ENCODE results near the gene SDF2L1. TPM values are rescaled to one million over a fixed set of nuclear protein-coding genes. Genes with fewer than 3 reads are reported as not detected.
"Not testable (repeated sequence)": the region's sequence is repeated elsewhere in the genome, so short reads cannot be mapped to it uniquely, and the experiment has no call there.

SDF2L1 gene
- total and polyA plus RNA-seq, 4 donors, result 6.9 to 21.9 (median 15.3) TPM

DNA sequence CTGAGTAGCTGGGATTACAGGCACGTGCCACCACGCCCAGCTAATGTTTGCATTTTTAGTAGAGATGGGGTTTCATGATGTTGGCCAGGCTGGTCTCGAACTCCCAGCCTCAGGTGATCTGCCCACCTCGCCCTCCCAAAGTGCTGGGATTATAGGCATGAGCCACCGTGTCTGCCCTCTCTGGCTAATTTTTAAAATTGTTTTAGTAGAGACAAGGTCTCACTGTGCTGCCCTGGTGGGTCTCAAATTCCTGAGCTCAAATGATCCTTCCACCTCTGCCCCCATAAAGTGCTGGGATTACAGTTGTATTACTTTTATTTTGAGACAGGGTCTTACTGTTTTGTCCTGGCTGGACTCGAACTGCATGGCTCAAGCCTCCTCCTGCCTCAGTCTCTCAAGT, 3.4 kb downstream of the SDF2L1 start:
- DNase-seq (ENCODE audit: low read depth in 4 of 6, low spot score in 6 of 6); H3K4me3 ChIP-seq (ENCODE audit: low read depth, low read length); H3K9me3 ChIP-seq (ENCODE audit: control insufficient read depth, insufficient read depth, low read length); H3K27me3 ChIP-seq (ENCODE audit: control insufficient read depth, insufficient read depth, low read length); H3K27ac ChIP-seq (ENCODE audit: low read depth, low read length): not testable (repeated sequence)
- no CpG with 5 or more reads among the region's 6 CpGs for WGBS (ENCODE audit: insufficient coverage)
- H3K4me1 ChIP-seq (ENCODE audit: control insufficient read depth, insufficient read depth, low read length), result peaks cover 17% of the 10 kb centered on the region
- peaks cover 22% of the 10 kb centered on the region for H3K36me3 ChIP-seq (ENCODE audit: control insufficient read depth, insufficient read depth, low read length)

GRCh38 chr22:21646608-21647590, 4.8 kb downstream of the SDF2L1 start:
- WGBS (ENCODE audit: insufficient coverage), result 39% methylated on average over 12 of the region's 14 CpGs
- no peak overlapping the region for H3K27ac ChIP-seq (ENCODE audit: low read depth, low read length)
- peak in 4 of 6 donors; percentile 81 to 97 (median 89) for DNase-seq (ENCODE audit: low read depth in 4 of 6, low spot score in 6 of 6)

DNA sequence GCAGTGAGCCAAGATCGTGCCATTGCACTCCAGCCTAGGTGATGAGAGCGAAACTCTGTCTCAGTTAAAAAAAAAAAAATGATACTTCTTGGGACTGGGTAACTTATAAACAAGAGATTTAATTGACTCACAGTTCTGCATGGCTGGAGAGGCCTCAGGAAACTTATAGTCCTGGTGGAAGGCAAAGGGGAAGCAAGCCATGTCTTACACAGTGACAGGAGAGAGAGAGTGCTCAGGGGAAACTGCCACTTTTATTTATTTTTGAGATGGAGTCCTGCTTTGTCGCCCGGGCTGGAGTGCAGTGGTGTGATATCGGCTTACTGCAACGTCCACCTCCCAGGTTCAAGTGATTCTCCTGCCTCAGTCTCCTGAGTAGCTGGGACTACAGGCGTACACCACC, 8.2 kb downstream of the SDF2L1 start:
- Histone ChIP-seq H3K27ac (ENCODE audit: low read depth, low read length) (no peak overlapping the region), H3K4me1 (ENCODE audit: control insufficient read depth, insufficient read depth, low read length) (peaks cover 25% of the 10 kb centered on the region), H3K36me3 (ENCODE audit: control insufficient read depth, insufficient read depth, low read length) (peaks cover 30% of the 10 kb centered on the region), H3K9me3 (ENCODE audit: control insufficient read depth, insufficient read depth, low read length) (no peaks in the 10 kb centered on the region), H3K4me3 (ENCODE audit: low read depth, low read length) (no peak overlapping the region), H3K27me3 (ENCODE audit: control insufficient read depth, insufficient read depth, low read length) (no peaks in the 10 kb centered on the region)
- no peak for DNase-seq (ENCODE audit: low read depth in 4 of 6, low spot score in 6 of 6)
- WGBS (ENCODE audit: insufficient coverage), result 74% methylated on average over 3 of the region's 7 CpGs

More at GRCh38 chr22:21646608-21647590, 4.8 kb downstream of the SDF2L1 start:
- no peaks in the 10 kb centered on the region for H3K27me3 ChIP-seq (ENCODE audit: control insufficient read depth, insufficient read depth, low read length)
- peaks cover 22% of the 10 kb centered on the region for H3K36me3 ChIP-seq (ENCODE audit: control insufficient read depth, insufficient read depth, low read length)
- H3K4me3 ChIP-seq (ENCODE audit: low read depth, low read length), result no peak overlapping the region
- H3K4me1 ChIP-seq (ENCODE audit: control insufficient read depth, insufficient read depth, low read length), result peaks cover 22% of the 10 kb centered on the region
- H3K9me3 ChIP-seq (ENCODE audit: control insufficient read depth, insufficient read depth, low read length), result no peaks in the 10 kb centered on the region

GRCh38 chr22:21650823-21651520, 8.9 kb downstream of the SDF2L1 start:
- Histone ChIP-seq H3K27me3 (ENCODE audit: control insufficient read depth, insufficient read depth, low read length) (no peaks in the 10 kb centered on the region), H3K4me3 (ENCODE audit: low read depth, low read length) (peak overlapping the region; percentile 79), H3K36me3 (ENCODE audit: control insufficient read depth, insufficient read depth, low read length) (peaks cover 28% of the 10 kb centered on the region), H3K4me1 (ENCODE audit: control insufficient read depth, insufficient read depth, low read length) (peaks cover 25% of the 10 kb centered on the region), H3K27ac (ENCODE audit: low read depth, low read length) (no peak overlapping the region), H3K9me3 (ENCODE audit: control insufficient read depth, insufficient read depth, low read length) (no peaks in the 10 kb centered on the region)
- 0% methylated on average over 5 of the region's 6 CpGs for WGBS (ENCODE audit: insufficient coverage)
- DNase-seq (ENCODE audit: low read depth in 4 of 6, low spot score in 6 of 6), result peak in 1 of 6 donors; percentile 86

GRCh38 chr22:21651521-21652009, 9.5 kb downstream of the SDF2L1 start:
- Histone ChIP-seq H3K9me3 (ENCODE audit: control insufficient read depth, insufficient read depth, low read length) (no peaks in the 10 kb centered on the region), H3K27me3 (ENCODE audit: control insufficient read depth, insufficient read depth, low read length) (no peaks in the 10 kb centered on the region), H3K27ac (ENCODE audit: low read depth, low read length) (no peak overlapping the region), H3K4me3 (ENCODE audit: low read depth, low read length) (peak overlapping the region; percentile 79), H3K36me3 (ENCODE audit: control insufficient read depth, insufficient read depth, low read length) (peaks cover 25% of the 10 kb centered on the region), H3K4me1 (ENCODE audit: control insufficient read depth, insufficient read depth, low read length) (peaks cover 25% of the 10 kb centered on the region)
- DNase-seq (ENCODE audit: low read depth in 4 of 6, low spot score in 6 of 6), result no peak
- WGBS (ENCODE audit: insufficient coverage), result 0% methylated on average over 20 of the region's 29 CpGs

GRCh38 chr22:21652010-21652546, 10.0 kb downstream of the SDF2L1 start:
- H3K27me3 ChIP-seq (ENCODE audit: control insufficient read depth, insufficient read depth, low read length), result no peaks in the 10 kb centered on the region
- H3K36me3 ChIP-seq (ENCODE audit: control insufficient read depth, insufficient read depth, low read length), result peaks cover 25% of the 10 kb centered on the region
- peak overlapping the region; percentile 79 for H3K4me3 ChIP-seq (ENCODE audit: low read depth, low read length)
- WGBS (ENCODE audit: insufficient coverage), result under 1% methylated on average over 44 of the region's 44 CpGs
- peak overlapping the region; percentile 40 for H3K27ac ChIP-seq (ENCODE audit: low read depth, low read length)
- H3K4me1 ChIP-seq (ENCODE audit: control insufficient read depth, insufficient read depth, low read length), result peaks cover 25% of the 10 kb centered on the region
- DNase-seq (ENCODE audit: low read depth in 4 of 6, low spot score in 6 of 6), result peak; percentile 75 to 97 (median 86)
- no peaks in the 10 kb centered on the region for H3K9me3 ChIP-seq (ENCODE audit: control insufficient read depth, insufficient read depth, low read length)

DNA sequence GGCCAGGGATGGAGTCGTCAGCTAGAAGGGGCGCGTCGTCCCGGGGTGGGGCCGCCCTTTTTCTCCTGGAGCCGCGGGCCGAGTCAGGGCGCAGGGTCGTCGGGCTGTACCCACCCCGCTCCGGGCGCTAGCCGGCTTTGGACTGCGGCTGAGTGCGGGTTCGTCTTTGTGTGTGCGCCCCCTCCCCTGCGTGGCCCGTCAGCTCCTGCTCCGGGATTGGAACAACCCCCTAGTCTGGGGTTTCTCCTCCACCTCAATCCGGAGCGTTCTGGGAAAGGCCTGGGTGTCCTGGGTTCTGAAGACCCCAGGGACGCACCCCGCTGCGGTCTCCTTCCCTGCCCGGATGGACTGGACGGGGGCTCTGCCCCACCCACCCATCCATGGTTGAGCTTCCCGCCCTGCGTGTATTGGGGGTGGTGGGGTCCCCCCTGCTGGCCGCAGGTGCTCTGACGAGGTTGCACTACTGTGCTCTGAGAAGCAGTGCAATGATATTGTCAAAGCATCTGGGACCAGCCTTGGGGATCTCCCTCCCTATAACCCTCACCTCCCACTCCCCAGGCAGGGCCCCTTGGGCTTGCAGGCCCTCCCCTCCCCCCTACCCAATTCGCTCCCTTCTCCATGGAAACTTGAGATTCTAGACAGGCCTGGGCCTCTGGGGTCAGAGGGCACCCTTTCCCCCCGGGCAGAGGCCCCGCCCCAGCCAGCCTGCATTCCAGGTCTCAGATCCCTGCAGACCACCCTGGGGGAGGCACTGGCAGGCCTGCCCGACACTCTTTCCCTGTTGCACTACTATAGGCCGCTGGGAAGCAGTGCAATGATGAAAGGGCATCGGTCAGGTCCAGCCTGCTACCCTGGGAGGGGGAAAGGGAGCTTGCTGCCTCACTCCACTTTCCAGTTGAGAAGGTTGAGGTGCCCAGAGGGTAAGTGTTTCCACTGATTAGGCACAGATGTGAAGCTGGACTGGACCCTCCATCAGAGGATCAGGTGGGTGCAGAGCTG, 10.7 kb downstream of the SDF2L1 start:
- H3K27ac ChIP-seq (ENCODE audit: low read depth, low read length), result peak overlapping the region; percentile 40
- H3K9me3 ChIP-seq (ENCODE audit: control insufficient read depth, insufficient read depth, low read length), result no peaks in the 10 kb centered on the region
- no peak for DNase-seq (ENCODE audit: low read depth in 4 of 6, low spot score in 6 of 6)
- peaks cover 25% of the 10 kb centered on the region for H3K36me3 ChIP-seq (ENCODE audit: control insufficient read depth, insufficient read depth, low read length)
- 3% methylated on average over 35 of the region's 40 CpGs for WGBS (ENCODE audit: insufficient coverage)
- H3K27me3 ChIP-seq (ENCODE audit: control insufficient read depth, insufficient read depth, low read length), result peaks cover 2% of the 10 kb centered on the region
- H3K4me1 ChIP-seq (ENCODE audit: control insufficient read depth, insufficient read depth, low read length), result peaks cover 28% of the 10 kb centered on the region
- peak overlapping the region; percentile 79 for H3K4me3 ChIP-seq (ENCODE audit: low read depth, low read length)

DNA sequence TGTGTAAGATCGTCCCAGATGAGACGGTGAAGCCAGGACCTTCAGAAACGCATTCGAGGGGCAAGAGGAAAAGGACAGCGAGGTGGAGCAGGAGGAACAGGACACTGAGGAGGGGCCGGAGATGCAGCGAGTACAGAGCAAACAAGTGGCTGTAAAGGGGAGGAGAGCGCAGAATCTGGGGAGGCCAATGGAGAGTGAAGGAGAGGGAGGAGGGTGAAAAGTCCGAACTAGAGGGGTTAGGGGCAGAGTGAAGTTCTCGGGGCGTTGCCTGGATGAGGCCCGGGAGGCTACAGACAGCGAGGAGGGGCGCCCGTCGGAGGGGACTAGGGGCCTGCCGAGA, 14.9 kb downstream of the SDF2L1 start:
- no peak for DNase-seq (ENCODE audit: low read depth in 4 of 6, low spot score in 6 of 6)
- Histone ChIP-seq H3K4me1 (ENCODE audit: control insufficient read depth, insufficient read depth, low read length) (peaks cover 23% of the 10 kb centered on the region), H3K9me3 (ENCODE audit: control insufficient read depth, insufficient read depth, low read length) (no peaks in the 10 kb centered on the region), H3K27me3 (ENCODE audit: control insufficient read depth, insufficient read depth, low read length) (peaks cover 5% of the 10 kb centered on the region), H3K27ac (ENCODE audit: low read depth, low read length) (no peak overlapping the region), H3K36me3 (ENCODE audit: control insufficient read depth, insufficient read depth, low read length) (peaks cover 14% of the 10 kb centered on the region), H3K4me3 (ENCODE audit: low read depth, low read length) (no peak overlapping the region)
- WGBS (ENCODE audit: insufficient coverage), result 17% methylated on average over 17 of the region's 17 CpGs
